Neural progenitor cell (in vitro differentiated cells): ENCODE measurements around the gene AK1. TPM values are rescaled to one million over a fixed set of nuclear protein-coding genes. Genes with fewer than 3 reads are reported as not detected.
A peak's percentile ranks its signal among the peaks of the same experiment; 100 is the strongest.

Experiments used
- DNase-seq: peaks from one replicate; pipeline ENCODE4 v3.0.0-alpha.2; 2016; ENCODE audit warnings: low spot score
- H2AFZ ChIP-seq: fragments of 200-600 bp; sonication (generic); replicated peaks from 2 replicates; pipeline ENCODE4 v1.6.1; 2016; ENCODE audit warnings: antibody characterized with exemption
- H3F3A ChIP-seq: fragments of 200-600 bp; sonication (generic); 2 replicates; pipeline ENCODE4 v1.6.1; 2016; ENCODE audit warnings: antibody characterized with exemption, low read depth
- H3K27ac ChIP-seq: fragments of 200-600 bp; sonication (generic); 2 replicates; pipeline ENCODE4 v1.5.1; 2016; ENCODE audit warnings: mild to moderate bottlenecking
- H3K27me3 ChIP-seq: fragments of 200-600 bp; sonication (generic); 2 replicates; pipeline ENCODE4 v1.6.1; 2016; ENCODE audit warnings: mild to moderate bottlenecking, moderate library complexity
- H3K36me3 ChIP-seq: fragments of 200-600 bp; sonication (generic); 2 replicates; pipeline ENCODE4 v1.5.1; 2016
- H3K4me1 ChIP-seq: fragments of 200-600 bp; sonication (generic); 2 replicates; pipeline ENCODE4 v1.6.1; 2016; ENCODE audit warnings: mixed run types
- H3K4me2 ChIP-seq: fragments of 200-600 bp; sonication (generic); 2 replicates; pipeline ENCODE4 v1.6.1; 2016
- H3K4me3 ChIP-seq: fragments of 200-600 bp; sonication (generic); 2 replicates; pipeline ENCODE4 v1.5.1; 2016
- H3K79me2 ChIP-seq: fragments of 200-600 bp; sonication (generic); 2 replicates; pipeline ENCODE4 v1.6.1; 2016; ENCODE audit warnings: low read depth
- H3K9ac ChIP-seq: fragments of 200-600 bp; sonication (generic); 2 replicates; pipeline ENCODE4 v1.6.1; 2016
- H3K9me3 ChIP-seq: fragments of 200-600 bp; sonication (generic); 2 replicates; pipeline ENCODE4 v1.5.1; 2016; ENCODE audit warnings: low read depth
- H4K20me1 ChIP-seq: fragments of 200-600 bp; sonication (generic); 2 replicates; pipeline ENCODE4 v1.6.1; 2016; ENCODE audit warnings: low read depth
- H3K27ac Mint-ChIP-seq: 3 replicates; pipeline ENCODE4 v1.8.0; 2021; ENCODE audit warnings: mixed read lengths
- H3K27me3 Mint-ChIP-seq: 2 replicates; pipeline ENCODE4 v1.8.0; 2022; ENCODE audit warnings: low read depth, mild to moderate bottlenecking, inconsistent platforms, moderate library complexity, mixed read lengths; ENCODE audit not compliant: insufficient read depth
- H3K36me3 Mint-ChIP-seq: 3 replicates; pipeline ENCODE4 v1.8.0; 2021; ENCODE audit warnings: mixed read lengths
- H3K4me1 Mint-ChIP-seq: 3 replicates; pipeline ENCODE4 v1.8.0; 2021; ENCODE audit warnings: mixed read lengths
- H3K4me3 Mint-ChIP-seq: 3 replicates; pipeline ENCODE4 v1.8.0; 2021; ENCODE audit warnings: mild to moderate bottlenecking, moderate library complexity, mixed read lengths
- H3K9me3 Mint-ChIP-seq: 3 replicates; pipeline ENCODE4 v1.8.0; 2020; ENCODE audit warnings: mixed read lengths
- CTCF ChIP-seq: fragments of 200-600 bp; sonication (generic); IDR thresholded peaks from 2 replicates; pipeline ENCODE4 v1.5.1; 2017; ENCODE audit warnings: antibody characterized with exemption, mild to moderate bottlenecking
- EZH2 ChIP-seq: fragments of 200-600 bp; sonication (generic); IDR thresholded peaks from 2 replicates; pipeline ENCODE4 v1.6.1; 2017; ENCODE audit warnings: antibody characterized with exemption, mild to moderate bottlenecking, moderate library complexity
- EZH2phosphoT487 ChIP-seq: fragments of 200-600 bp; sonication (generic); IDR thresholded peaks from 2 replicates; pipeline ENCODE4 v1.6.1; 2017; ENCODE audit warnings: antibody characterized with exemption
- total RNA-seq: library from RNA; depleted of rRNA; stranded (reverse); fragments of >200 nt; gene quantifications from 2 replicates; pipeline ENCODE4 v1.2.3, GENCODE V29; 2015; ENCODE audit warnings: low replicate concordance

The AK1 gene
- total RNA-seq, 1 donor from 2014 or later, result 25.6 TPM

- Histone ChIP-seq H3K4me2 (no peak overlapping the region), H3K79me2 (no peaks in the 10 kb centered on the region), H2AFZ (no peak overlapping the region), H3K36me3 (no peaks in the 10 kb centered on the region), H3F3A (peaks cover 39% of the 10 kb centered on the region), H4K20me1 (peaks cover 27% of the 10 kb centered on the region), H3K4me3 (no peak overlapping the region), H3K9ac (no peak overlapping the region), H3K27me3 (peaks cover 57% of the 10 kb centered on the region), H3K4me1 (peaks cover 16% of the 10 kb centered on the region), H3K27ac (no peak overlapping the region), H3K9me3 (no peaks in the 10 kb centered on the region)
- no peak for DNase-seq
- Mint-ChIP-seq H3K27me3 (peaks cover 47% of the 10 kb centered on the region), H3K27ac (no peak overlapping the region), H3K9me3 (peaks cover 2% of the 10 kb centered on the region), H3K4me3 (peak overlapping the region; percentile 3), H3K4me1 (peaks cover 7% of the 10 kb centered on the region), H3K36me3 (no peaks in the 10 kb centered on the region)
- no peak for TF ChIP-seq EZH2
- TF ChIP-seq CTCF, result no peak
- no peak for TF ChIP-seq EZH2phosphoT487
Measured at GRCh38 chr9:127924736-127925444, 47.4 kb upstream of the AK1 start.

GRCh38 chr9:127923771-127924170 lies 46.3 kb upstream of the AK1 start:
- no peaks in the 10 kb centered on the region for H3K36me3 Mint-ChIP-seq
- H3K79me2 ChIP-seq, result no peaks in the 10 kb centered on the region
- TF ChIP-seq CTCF (no peak), EZH2phosphoT487 (no peak), EZH2 (no peak)
- no peak overlapping the region for H3K27ac Mint-ChIP-seq
- H3K4me3 ChIP-seq, result no peak overlapping the region
- no peak overlapping the region for H3K4me3 Mint-ChIP-seq
- DNase-seq, result no peak
- H2AFZ ChIP-seq, result no peak overlapping the region
- no peaks in the 10 kb centered on the region for H3K9me3 ChIP-seq
- H3K36me3 ChIP-seq, result no peaks in the 10 kb centered on the region
- H3K27me3 Mint-ChIP-seq, result peaks cover 38% of the 10 kb centered on the region
- H3F3A ChIP-seq, result peaks cover 31% of the 10 kb centered on the region
- H3K9me3 Mint-ChIP-seq, result no peaks in the 10 kb centered on the region
- H4K20me1 ChIP-seq, result peaks cover 17% of the 10 kb centered on the region
- H3K27me3 ChIP-seq, result peaks cover 46% of the 10 kb centered on the region
- H3K9ac ChIP-seq, result no peak overlapping the region
- no peak overlapping the region for H3K27ac ChIP-seq
- H3K4me1 ChIP-seq, result peaks cover 15% of the 10 kb centered on the region
- no peak overlapping the region for H3K4me2 ChIP-seq
- peaks cover 8% of the 10 kb centered on the region for H3K4me1 Mint-ChIP-seq

- Histone ChIP-seq H4K20me1 (peaks cover 10% of the 10 kb centered on the region), H3F3A (peaks cover 26% of the 10 kb centered on the region), H3K4me2 (no peak overlapping the region), H3K4me3 (no peak overlapping the region), H2AFZ (no peak overlapping the region), H3K9me3 (no peaks in the 10 kb centered on the region), H3K27ac (no peak overlapping the region), H3K79me2 (no peaks in the 10 kb centered on the region), H3K36me3 (no peaks in the 10 kb centered on the region), H3K4me1 (peaks cover 13% of the 10 kb centered on the region), H3K9ac (no peak overlapping the region), H3K27me3 (peaks cover 39% of the 10 kb centered on the region)
- Mint-ChIP-seq H3K4me3 (no peak overlapping the region), H3K9me3 (no peaks in the 10 kb centered on the region), H3K36me3 (no peaks in the 10 kb centered on the region), H3K27me3 (peaks cover 33% of the 10 kb centered on the region), H3K27ac (no peak overlapping the region), H3K4me1 (peaks cover 11% of the 10 kb centered on the region)
- no peak for TF ChIP-seq EZH2
- no peak for TF ChIP-seq CTCF
- no peak for TF ChIP-seq EZH2phosphoT487
- DNase-seq, result peak; percentile 49
Measured at GRCh38 chr9:127923046-127923445, 45.6 kb upstream of the AK1 start.
